HG03097 (cell line): ENCODE results near the gene ZNF428.
"Not testable (repeated sequence)": the region's sequence is repeated elsewhere in the genome, so short reads cannot be mapped to it uniquely, and the experiment has no call there.

Source experiments
- ATAC-seq: cut with Tn5 transposase; IDR thresholded peaks from one replicate; pipeline ENCODE4 v1.9.1; 2021; ENCODE audit not compliant: unreplicated experiment, low FRiP score

ZNF428 gene

GRCh38 chr19:43620061-43621001 is 902 bp upstream of the ZNF428 start:
- no peak for ATAC-seq

GRCh38 chr19:43618921-43619261 is 538 bp downstream of the ZNF428 start:
- ATAC-seq = peak; percentile 26

GRCh38 chr19:43616954-43617353 is 2.5 kb downstream of the ZNF428 start:
- no peak for ATAC-seq

GRCh38 chr19:43616306-43616705 is 3.1 kb downstream of the ZNF428 start:
- no peak for ATAC-seq

- ATAC-seq = no peak
These were observed 7.1 kb downstream of the ZNF428 start for GRCh38 chr19:43612374-43612773.

GRCh38 chr19:43611788-43612187 is 7.6 kb downstream of the ZNF428 start, which contains the start of gene SRRM5:
Gene SRRM5 (plus strand): TSS chr19:43612088. CDS start chr19:43612122, 34 bp downstream.
- no peak for ATAC-seq

GRCh38 chr19:43610493-43610892 is 8.9 kb downstream of the ZNF428 start:
- ATAC-seq = no peak

GRCh38 chr19:43609872-43610271 is 9.6 kb downstream of the ZNF428 start:
- no peak for ATAC-seq

- no peak for ATAC-seq
These were observed 11.9 kb downstream of the ZNF428 start for GRCh38 chr19:43607238-43608205.

GRCh38 chr19:43606569-43607229 is 12.7 kb downstream of the ZNF428 start:
- ATAC-seq = no peak

GRCh38 chr19:43605875-43606568 is 13.4 kb downstream of the ZNF428 start:
- no peak for ATAC-seq

- ATAC-seq = not testable (repeated sequence)
These were observed 19.1 kb downstream of the ZNF428 start for GRCh38 chr19:43600326-43600725.

GRCh38 chr19:43599635-43600295 is 19.7 kb downstream of the ZNF428 start:
- ATAC-seq = no peak

- ATAC-seq = no peak
These were observed 20.8 kb downstream of the ZNF428 start for GRCh38 chr19:43598445-43599240.

GRCh38 chr19:43597876-43598275 is 21.6 kb downstream of the ZNF428 start:
- ATAC-seq = no peak

- no peak for ATAC-seq
These were observed 22.5 kb downstream of the ZNF428 start for GRCh38 chr19:43596842-43597461.

- peak; percentile 74 for ATAC-seq
These were observed 23.2 kb downstream of the ZNF428 start, which contains the start of the genes IRGQ and ZNF576 for GRCh38 chr19:43595999-43596841. Gene IRGQ (minus strand): TSS chr19:43596134. CDS start chr19:43595338, 796 bp downstream. Gene ZNF576 (plus strand): TSS chr19:43596595. CDS start chr19:43597109, 514 bp downstream.
